ENCODE data around the gene TLX1. TPM values are rescaled to one million over a fixed set of nuclear protein-coding genes. Genes with fewer than 3 reads are reported as not detected.
A peak's percentile ranks its signal among the peaks of the same experiment; 100 is the strongest.
"Not testable (repeated sequence)": the region's sequence is repeated elsewhere in the genome, so short reads cannot be mapped to it uniquely, and the experiment has no call there.

The TLX1 gene
- polyA plus RNA-seq, 1 donor, result not detected

DNA sequence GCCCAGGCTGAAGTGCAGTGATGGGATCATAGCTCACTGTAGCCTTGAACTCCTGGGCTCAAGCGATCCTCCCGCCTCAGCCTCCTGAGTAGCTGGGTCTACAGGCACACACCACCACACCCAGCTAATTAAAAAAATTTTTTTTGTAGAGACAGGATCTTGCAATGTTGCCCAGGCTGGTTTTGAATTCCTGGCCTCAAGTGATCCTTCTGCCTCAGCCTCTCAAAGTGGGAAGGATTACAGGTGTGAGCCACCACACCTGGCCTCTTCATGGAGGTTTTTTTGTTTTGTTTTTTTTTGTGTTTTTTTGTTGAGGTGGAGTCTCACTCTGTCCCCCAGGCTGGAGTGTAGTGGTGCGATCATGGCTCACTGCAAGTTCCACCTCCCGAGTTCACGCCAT, 23.4 kb downstream of the TLX1 start:
- DNase-seq, result not testable (repeated sequence)

- DNase-seq, result no peak
Measured at GRCh38 chr10:101155896-101156295, 24.8 kb downstream of the TLX1 start.

GRCh38 chr10:101157756-101158458, 26.8 kb downstream of the TLX1 start:
- DNase-seq, result no peak

GRCh38 chr10:101158459-101159058, 27.5 kb downstream of the TLX1 start:
- DNase-seq, result no peak

DNA sequence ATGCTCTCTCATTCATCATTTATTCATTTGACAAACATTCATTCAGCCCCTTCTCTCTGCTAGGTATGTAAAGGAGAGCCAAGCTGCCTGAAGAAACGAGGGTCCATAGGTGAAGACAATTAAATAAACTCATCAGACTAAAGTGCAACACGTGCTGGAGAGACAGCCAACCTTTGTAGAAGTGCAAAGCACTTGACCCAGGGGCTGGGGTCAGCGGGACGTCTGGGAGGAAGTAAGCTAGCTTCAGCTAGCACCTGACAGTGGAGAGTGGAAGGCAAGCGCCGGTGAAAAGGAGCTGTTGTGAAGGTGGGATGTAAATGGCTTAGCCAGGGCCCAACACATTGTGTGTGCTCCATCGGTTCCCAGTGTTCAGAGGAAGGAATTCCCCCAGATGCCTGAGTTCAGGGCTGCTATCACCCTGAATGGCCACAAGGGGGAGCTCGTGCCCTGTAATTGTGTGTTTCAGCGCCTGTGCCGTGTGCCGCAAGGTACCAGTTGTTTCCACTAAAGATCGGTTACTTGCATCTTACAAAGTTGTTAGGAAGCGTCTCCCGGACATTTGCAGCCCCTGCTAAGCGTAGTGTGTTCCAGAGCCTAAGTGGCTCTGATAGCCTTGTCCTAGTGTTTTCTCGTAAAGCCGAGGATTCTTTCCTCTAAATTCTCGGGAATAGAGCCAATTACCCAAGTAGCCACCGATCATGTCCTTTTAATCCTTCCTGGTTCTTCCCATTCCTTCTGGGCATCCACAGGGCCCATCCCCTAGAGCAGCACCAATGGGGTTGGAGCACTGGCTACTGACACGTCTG, 30.6 kb downstream of the TLX1 start:
- DNase-seq, result peak; percentile 69

GRCh38 chr10:101162677-101163076, 31.6 kb downstream of the TLX1 start:
- no peak for DNase-seq

DNA sequence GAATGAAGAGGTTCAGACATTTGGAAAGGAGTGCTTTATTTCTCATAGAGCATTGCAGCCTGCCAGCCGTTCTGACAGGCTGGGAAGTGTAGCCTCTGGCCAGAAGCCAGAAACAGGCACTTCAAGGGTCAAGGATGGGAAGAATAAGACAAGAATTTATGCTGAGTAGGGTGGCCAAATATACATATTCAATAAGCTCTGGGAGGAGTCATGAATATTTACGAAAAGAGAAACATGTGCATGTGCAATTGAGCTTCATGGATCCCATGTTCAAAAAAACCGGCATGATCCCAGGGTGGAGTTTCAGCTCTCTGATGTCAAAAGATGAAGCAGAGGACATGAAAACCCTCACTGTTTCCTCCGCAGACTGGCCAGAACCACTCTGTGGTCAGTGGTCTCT, 32.9 kb downstream of the TLX1 start:
- no peak for DNase-seq

GRCh38 chr10:101165736-101166135, 34.6 kb downstream of the TLX1 start:
- DNase-seq, result no peak

DNA sequence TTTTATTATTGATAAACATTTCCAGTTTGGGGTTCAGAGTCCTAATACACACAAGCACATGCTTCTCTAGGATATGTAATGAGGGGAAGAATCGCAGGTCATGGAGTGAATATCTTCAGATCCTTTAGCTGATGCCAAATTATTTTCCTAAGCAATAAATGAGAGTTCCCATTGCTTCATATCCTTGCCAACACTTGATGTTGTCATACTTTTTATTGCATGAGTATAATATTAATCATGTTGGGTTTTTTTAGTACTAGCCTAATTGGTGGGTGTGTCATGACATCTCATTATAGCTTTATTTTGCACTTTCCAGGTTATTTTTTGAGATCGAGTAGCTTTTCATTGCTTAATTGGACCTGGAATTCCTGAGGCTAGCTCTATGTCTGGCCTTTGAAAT, 35.3 kb downstream of the TLX1 start:
- DNase-seq, result no peak

DNA sequence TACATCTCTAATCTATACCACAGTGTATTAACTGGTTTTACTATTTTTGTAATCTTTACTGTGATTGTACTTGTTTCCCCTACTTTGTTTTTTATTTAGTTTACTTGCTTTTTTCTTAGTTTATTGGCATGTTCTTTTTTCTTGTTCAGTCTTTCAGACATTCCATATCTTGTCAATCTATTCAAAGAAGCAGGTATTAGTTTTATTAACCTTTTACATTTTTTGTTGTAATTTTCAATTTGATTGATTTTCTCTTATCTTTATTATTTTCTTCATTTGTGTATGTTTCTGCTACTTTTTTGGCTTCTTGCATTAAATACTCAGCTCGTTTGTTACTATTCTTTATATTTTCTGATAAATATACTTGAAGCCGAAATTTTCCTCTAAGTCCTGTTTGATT, 41.6 kb downstream of the TLX1 start:
- no peak for DNase-seq

- no peak for DNase-seq
Measured at GRCh38 chr10:101174319-101174718, 43.2 kb downstream of the TLX1 start.

DNA sequence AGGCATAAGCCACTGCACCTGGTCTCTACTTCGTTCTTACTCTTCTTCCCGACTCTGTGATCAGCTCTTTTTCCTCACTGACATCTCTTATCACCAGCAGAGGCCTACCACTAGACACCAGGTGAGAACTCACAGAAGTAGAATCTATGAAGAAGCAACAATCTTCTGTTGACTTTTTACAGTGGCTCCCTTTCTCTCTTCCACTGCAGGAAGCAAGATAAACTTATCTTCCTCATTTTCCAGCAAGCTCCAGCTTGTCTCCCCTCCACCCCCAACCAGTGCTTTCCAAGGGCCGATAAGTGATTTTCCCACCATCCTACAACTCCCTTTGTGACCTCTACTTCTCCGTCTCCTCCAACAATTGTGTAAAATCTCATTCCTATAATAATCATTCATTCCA, 45.5 kb downstream of the TLX1 start:
- no peak for DNase-seq

GRCh38 chr10:101182936-101183335, 51.8 kb downstream of the TLX1 start:
- no peak for DNase-seq

- no peak for DNase-seq
Measured at GRCh38 chr10:101183458-101184183, 52.5 kb downstream of the TLX1 start.

Other genes starting within 250 kb of the TLX1 start
- gene SLF2, start 218.3 kb upstream of the TLX1 start, polyA plus RNA-seq (ENCODE audit: insufficient read length), result 98.3 TPM
- 7.3 TPM for gene SEMA4G, start 161.8 kb upstream of the TLX1 start, polyA plus RNA-seq (ENCODE audit: insufficient read length)
- 88.7 TPM for gene MRPL43, start 143.8 kb upstream of the TLX1 start, polyA plus RNA-seq (ENCODE audit: insufficient read length)
- 9.9 TPM for gene TWNK, start 143.8 kb upstream of the TLX1 start, polyA plus RNA-seq (ENCODE audit: insufficient read length)
- gene LZTS2, start 131.5 kb upstream of the TLX1 start, polyA plus RNA-seq (ENCODE audit: insufficient read length), result 72.5 TPM
- 1.3 TPM for gene PDZD7, start 100.2 kb upstream of the TLX1 start, polyA plus RNA-seq (ENCODE audit: insufficient read length)
- 20.3 TPM for gene SFXN3, start 100.1 kb upstream of the TLX1 start, polyA plus RNA-seq (ENCODE audit: insufficient read length)
- 23.5 TPM for gene KAZALD1, start 69.3 kb upstream of the TLX1 start, polyA plus RNA-seq (ENCODE audit: insufficient read length)
- gene LBX1, start 98.2 kb downstream of the TLX1 start, polyA plus RNA-seq (ENCODE audit: insufficient read length), result 12.4 TPM
- gene BTRC, start 222.9 kb downstream of the TLX1 start, polyA plus RNA-seq (ENCODE audit: insufficient read length), result 29.5 TPM